Ovary (tissue), 9 donors: Measurements from ENCODE around the gene MAFB. TPM values are rescaled to one million over a fixed set of nuclear protein-coding genes. Genes with fewer than 3 reads are reported as not detected.

Experiments used
- DNase-seq, 5 donors: peaks; one replicate each; pipeline ENCODE4 v3.0.0-alpha.2; 2019 to 2020
- H3K27ac ChIP-seq, 2 donors: fragments of 200-600 bp; one replicate each; pipeline versions ENCODE4 v1.5.1 to v1.8.0; 2019 to 2022
- H3K27me3 ChIP-seq: fragments of 200-600 bp; one replicate; pipeline ENCODE4 v1.8.0; 2022
- H3K36me3 ChIP-seq: fragments of 200-600 bp; sonication (generic); one replicate; pipeline ENCODE4 v1.5.1; 2019
- H3K4me1 ChIP-seq: one replicate; pipeline ENCODE4 v1.8.1; 2013; ENCODE audit warnings: mild to moderate bottlenecking, moderate library complexity; ENCODE audit not compliant: insufficient read depth
- H3K4me3 ChIP-seq: fragments of 200-600 bp; sonication (generic); one replicate; pipeline ENCODE4 v1.5.1; 2017
- H3K9me3 ChIP-seq, 2 donors: fragments of 200-600 bp in 1 of 2; sonication (generic) in 1 of 2; one replicate each; pipeline versions ENCODE4 v1.5.1 to v1.8.1; 2013 to 2019; ENCODE audit warnings: mild to moderate bottlenecking in 1 of 2, moderate library complexity in 1 of 2
- CTCF ChIP-seq, 3 donors: fragments of 450-650 bp in 2 of 3; fragments of 200-600 bp in 1 of 3; IDR thresholded peaks; one replicate each; pipeline versions ENCODE4 v1.5.1 to v1.8.0; 2016 to 2022; ENCODE audit warnings: antibody characterized with exemption in 3 of 3, mild to moderate bottlenecking in 1 of 3
- EP300 ChIP-seq: sonication (generic); formaldehyde crosslinking; IDR thresholded peaks from one replicate; pipeline ENCODE4 v1.6.1; 2017; ENCODE audit warnings: antibody characterized with exemption
- POLR2A ChIP-seq: fragments of 450-650 bp; IDR thresholded peaks from one replicate; pipeline ENCODE4 v1.6.1; 2017; ENCODE audit warnings: antibody characterized with exemption, mild to moderate bottlenecking, moderate library complexity
- WGBS, 3 donors: extraction: QIAGEN DNeasy Blood & Tissue Kit in 1 of 3; methylation state at CpG; one replicate each; pipeline versions ENCODE4 v1.1.5 to v1.1.7; 2013 to 2017; 5-methylcytosine and 5-hydroxymethylcytosine counted together
- intact Hi-C, 4 donors: fragments of 100-400 bp; cut with DNase I; formaldehyde crosslinking; loops; one replicate each; pipeline versions ENCODE4 v1.11.0 to v1.15.1; 2022 to 2023
- polyA plus RNA-seq, 2 donors: library from polyadenylated mRNA; stranded (reverse); fragments of 200-250 nt in 1 of 2; fragments of 350-450 nt in 1 of 2; fragmentation: Illumina TruSeq in 1 of 2; extraction: RNeasy Lipid Tissue Mini Kit (QIAGEN cat#74804) in 1 of 2; gene quantifications; one replicate each; pipeline ENCODE4 v1.2.3, GENCODE V29; 2013 to 2014
- total RNA-seq, 7 donors: library from RNA; depleted of rRNA in 2 of 7; stranded (reverse); fragments of >200 nt in 2 of 7; fragmentation: NEBNext Ultra II Directional in 3 of 7; extraction: Animal tissue kit (Norgen Biotek cat#: 25700) in 3 of 7; gene quantifications; one replicate each; pipeline versions ENCODE4 v1.1.0 to v1.2.4, GENCODE V29; 2016 to 2023
- donor health status: DM: no; HTN: no; CAD: no; lungs with moderate emphysema.
- donor health status: DM: no; HTN: no; CAD: no.
- donor health status: Bipolar disorder and iron deficiency.
- donor health status: DM: yes; HTN: yes; CAD: no.
- donor health status: DM: no; HTN: no; CAD: no.
- donor health status: DM: yes; HTN: yes; CAD: no.

The MAFB gene
- total and polyA plus RNA-seq, 9 donors: 6.9 to 29.4 (median 11.9) TPM

- Histone ChIP-seq H3K9me3 (no peaks in the 10 kb centered on the region), H3K27ac (no peak overlapping the region), H3K27me3 (no peaks in the 10 kb centered on the region), H3K36me3 (no peaks in the 10 kb centered on the region), H3K4me3 (no peak overlapping the region), H3K4me1 (no peaks in the 10 kb centered on the region)
- intact Hi-C loops: no loop called here
- 38 to 58% (median 48%) methylated on average over 4 of the region's 4 CpGs for WGBS, 3 donors
- TF ChIP-seq EP300: no peak
- DNase-seq: no peak
Measured at GRCh38 chr20:40650707-40651106, 38.3 kb downstream of the MAFB start.

DNA sequence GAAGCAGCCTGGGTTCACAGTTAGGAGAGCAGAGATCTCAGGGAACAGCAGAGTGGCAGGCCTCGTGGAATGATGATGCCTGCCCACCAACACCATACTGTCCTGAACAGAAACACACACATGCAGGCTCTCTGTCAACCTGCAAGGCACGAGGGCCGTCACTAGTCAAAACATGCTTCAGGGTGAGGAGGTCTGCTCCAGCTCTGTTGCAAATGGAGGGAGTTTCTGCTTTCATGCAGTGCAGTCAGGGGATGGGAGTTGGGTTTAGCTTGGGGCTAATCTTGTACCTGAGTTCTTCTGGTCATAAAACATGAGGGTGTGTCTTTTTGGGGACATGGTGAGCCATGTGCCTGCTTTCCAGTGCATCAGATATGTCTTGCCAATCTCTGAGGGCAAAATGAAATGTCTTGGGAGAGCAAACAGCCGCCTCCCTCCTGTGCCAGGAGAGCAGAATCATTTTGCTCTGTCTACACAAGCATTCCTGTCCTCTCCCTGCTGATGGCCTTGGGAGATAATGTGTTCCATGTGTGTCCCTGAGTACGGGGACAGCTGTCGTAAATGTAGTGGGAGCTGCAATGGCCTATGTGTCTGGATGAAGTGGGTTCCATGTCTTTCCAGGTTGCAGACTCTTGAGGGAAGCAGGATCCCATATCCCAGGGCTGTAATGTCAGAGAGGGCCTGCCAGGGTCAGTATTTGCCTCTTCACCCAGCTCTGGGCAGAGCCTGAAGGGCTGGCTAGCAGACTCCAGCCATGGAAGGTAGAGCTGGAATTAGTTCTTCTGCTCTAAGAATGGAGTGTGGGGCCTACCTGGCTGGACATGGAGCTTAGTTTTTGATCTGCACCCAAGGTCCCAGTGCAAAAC is 40.6 kb downstream of the MAFB start:
- Histone ChIP-seq H3K4me1 (peaks cover 4% of the 10 kb centered on the region), H3K27ac (no peak overlapping the region), H3K9me3 (no peaks in the 10 kb centered on the region), H3K4me3 (no peak overlapping the region), H3K27me3 (no peaks in the 10 kb centered on the region), H3K36me3 (no peaks in the 10 kb centered on the region)
- 78 to 81% (median 80%) methylated on average over 6 of the region's 6 CpGs for WGBS, 3 donors
- no peak for TF ChIP-seq CTCF (IDR thresholded peaks at IDR 0.05)
- no peak for TF ChIP-seq EP300
- TF ChIP-seq POLR2A: no peak
- no peak for DNase-seq
- intact Hi-C loops: no loop called here

- Histone ChIP-seq H3K27me3 (no peaks in the 10 kb centered on the region), H3K27ac (no peak overlapping the region), H3K36me3 (no peaks in the 10 kb centered on the region), H3K4me1 (peaks cover 4% of the 10 kb centered on the region), H3K4me3 (no peak overlapping the region), H3K9me3 (no peaks in the 10 kb centered on the region)
- TF ChIP-seq POLR2A (no peak), EP300 (no peak), CTCF (IDR thresholded peaks at IDR 0.05) (no peak)
- 37 to 42% (median 39%) methylated on average over 6 of the region's 6 CpGs for WGBS, 3 donors
- intact Hi-C loops: no loop called here
- DNase-seq: no peak
Measured at GRCh38 chr20:40646813-40647212, 42.2 kb downstream of the MAFB start.

DNA sequence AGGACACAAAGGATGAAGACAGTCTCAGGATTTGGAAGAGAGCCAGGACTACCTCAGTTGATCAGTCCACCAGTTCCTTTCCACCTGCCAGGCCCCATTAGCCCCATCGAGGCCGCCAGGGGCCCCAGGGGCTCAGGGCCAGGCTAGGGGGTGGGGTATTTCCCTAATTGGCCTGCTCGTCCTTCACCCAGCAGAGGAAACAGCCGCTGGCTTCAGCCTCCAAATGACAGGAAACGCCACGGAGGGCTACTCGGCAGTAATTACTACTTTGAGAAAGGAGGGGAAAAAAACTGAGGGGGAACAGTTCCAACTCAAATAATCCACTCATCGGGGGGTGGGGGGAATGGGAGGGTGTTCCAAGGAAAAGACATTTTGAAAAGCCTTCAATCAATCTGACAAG is 42.7 kb downstream of the MAFB start:
- Histone ChIP-seq H3K27me3 (no peaks in the 10 kb centered on the region), H3K4me1 (peaks cover 4% of the 10 kb centered on the region), H3K36me3 (no peaks in the 10 kb centered on the region), H3K9me3 (no peaks in the 10 kb centered on the region), H3K4me3 (no peak overlapping the region), H3K27ac (no peak overlapping the region)
- no peak for TF ChIP-seq EP300
- no peak for TF ChIP-seq POLR2A
- TF ChIP-seq CTCF (IDR thresholded peaks at IDR 0.05): no peak
- intact Hi-C loops: no loop called here
- no peak for DNase-seq
- WGBS, 3 donors: 3 to 7% (median 4%) methylated on average over 8 of the region's 8 CpGs

DNA sequence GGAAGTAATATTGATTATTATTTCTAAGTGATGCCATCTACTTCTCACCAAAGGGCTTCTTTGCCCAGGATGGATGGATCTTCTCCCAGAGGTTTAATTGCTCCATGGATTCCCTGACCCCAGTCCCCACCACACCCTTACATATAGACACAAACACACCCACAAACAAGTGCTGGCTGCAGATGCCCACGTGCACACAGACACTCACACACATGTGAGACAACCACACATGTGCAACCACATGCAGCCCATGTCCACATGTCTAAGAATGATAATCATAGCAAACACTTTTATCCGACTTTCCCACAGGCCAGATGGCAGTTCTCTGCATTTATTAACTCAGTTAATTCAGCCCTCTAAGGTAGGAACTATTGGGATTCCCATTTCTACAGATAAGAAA is 44.2 kb downstream of the MAFB start:
- no peaks in the 10 kb centered on the region for H3K9me3 ChIP-seq
- WGBS, 3 donors: 79 to 86% (median 84%) methylated on average over 2 of the region's 2 CpGs
- no peaks in the 10 kb centered on the region for H3K36me3 ChIP-seq
- no peaks in the 10 kb centered on the region for H3K27me3 ChIP-seq
- H3K27ac ChIP-seq: no peak overlapping the region
- TF ChIP-seq CTCF (IDR thresholded peaks at IDR 0.05) (no peak), POLR2A (no peak), EP300 (no peak)
- intact Hi-C loops: no loop called here
- no peak for DNase-seq
- H3K4me3 ChIP-seq: no peak overlapping the region
- H3K4me1 ChIP-seq: peaks cover 4% of the 10 kb centered on the region
